SJCRH30 (cell line): Measurements from ENCODE around the gene LDB2. TPM values are rescaled to one million over a fixed set of nuclear protein-coding genes. Genes with fewer than 3 reads are reported as not detected.

Experiments
- DNase-seq, 2 experiments: peaks; one replicate each; pipeline ENCODE4 v3.0.0-alpha.2; 2015 to 2020
- H3K27ac ChIP-seq: fragments of 250-450 bp; sonication (Bioruptor Pico); 2 replicates; pipeline ENCODE4 v1.5.1; 2020; ENCODE audit warnings: mild to moderate bottlenecking, moderate library complexity
- H3K27me3 ChIP-seq: fragments of 250-450 bp; sonication (Bioruptor Pico); 2 replicates; pipeline ENCODE4 v1.5.1; 2020; ENCODE audit warnings: mild to moderate bottlenecking, moderate library complexity
- H3K36me3 ChIP-seq: fragments of 250-450 bp; sonication (Bioruptor Pico); 2 replicates; pipeline ENCODE4 v1.5.1; 2020; ENCODE audit warnings: mild to moderate bottlenecking, moderate library complexity
- H3K4me1 ChIP-seq: fragments of 250-450 bp; sonication (Bioruptor Pico); 2 replicates; pipeline ENCODE4 v1.5.1; 2020; ENCODE audit warnings: mild to moderate bottlenecking, moderate library complexity
- H3K4me3 ChIP-seq: fragments of 250-450 bp; sonication (Bioruptor Pico); 2 replicates; pipeline ENCODE4 v1.5.1; 2020; ENCODE audit warnings: mild to moderate bottlenecking, moderate library complexity
- H3K9me3 ChIP-seq: fragments of 250-450 bp; sonication (Bioruptor Pico); replicated peaks from 2 replicates; pipeline ENCODE4 v1.5.1; 2020; ENCODE audit warnings: mild to moderate bottlenecking, moderate library complexity
- total RNA-seq: library from RNA; depleted of rRNA; stranded (reverse); fragments of >200 nt; shearing (Covaris generic); gene quantifications from 2 replicates; pipeline ENCODE4 v1.2.3, GENCODE V29; 2014

The LDB2 gene
- total RNA-seq, 1 experiment from 2014 or later = 0.51 TPM

DNA sequence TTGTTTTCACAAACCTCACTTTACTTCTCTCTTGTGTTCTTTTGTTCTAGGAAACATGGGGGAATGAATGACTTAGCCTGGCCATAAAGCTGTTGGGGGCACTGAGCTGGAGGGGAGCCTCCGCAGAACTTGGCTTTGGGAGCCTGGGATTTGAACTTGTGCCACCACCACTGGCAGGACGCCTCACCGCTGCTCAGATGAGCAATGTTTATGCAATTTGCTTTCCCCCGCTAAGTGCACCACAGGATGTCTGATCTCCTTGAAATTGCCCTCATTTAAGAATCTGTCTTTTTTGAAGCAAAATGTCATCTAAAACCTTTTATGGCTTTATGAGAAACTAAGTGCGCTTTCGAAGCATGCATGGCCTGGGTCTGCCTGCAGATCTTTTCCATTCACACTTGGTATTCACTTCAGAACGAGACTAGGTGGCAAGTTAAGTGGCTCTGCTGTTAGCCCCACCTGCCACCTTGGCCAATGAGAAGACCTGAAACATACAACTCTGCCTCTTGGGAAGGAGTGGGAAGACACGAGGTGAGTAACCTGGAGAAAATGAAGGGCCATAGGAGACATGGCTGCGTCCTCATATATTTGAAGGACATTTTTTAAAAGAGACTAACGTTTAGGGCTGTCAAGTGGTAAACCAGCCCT lies 119.3 kb downstream of the LDB2 start:
- Histone ChIP-seq H3K27me3 (peaks cover 4% of the 10 kb centered on the region; the same call in 1 of the 2 replicates), H3K36me3 (no peaks in the 10 kb centered on the region), H3K27ac (no peak overlapping the region), H3K4me1 (no peaks in the 10 kb centered on the region), H3K9me3 (no peaks in the 10 kb centered on the region), H3K4me3 (no peak overlapping the region)
- no peak for DNase-seq

DNA sequence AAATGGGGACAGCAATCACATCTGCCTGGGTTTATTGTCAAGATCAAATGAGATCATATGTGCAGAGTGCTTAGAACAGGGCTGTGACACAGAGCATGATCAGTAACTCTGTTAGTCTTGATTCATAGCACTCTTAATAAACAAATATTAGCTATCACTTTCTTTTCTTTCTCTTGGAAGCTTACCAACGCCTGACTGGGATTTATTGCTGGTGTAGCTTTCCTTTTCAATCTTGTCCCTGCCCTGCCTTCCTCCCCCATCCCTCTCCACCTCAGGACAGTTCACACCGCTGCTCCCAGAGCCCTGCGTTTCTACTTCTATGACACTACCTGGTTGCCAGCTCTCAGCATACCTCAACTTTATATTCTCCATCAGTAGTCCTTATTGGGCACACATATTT lies 120.7 kb downstream of the LDB2 start:
- DNase-seq = no peak
- Histone ChIP-seq H3K36me3 (no peaks in the 10 kb centered on the region), H3K4me1 (no peaks in the 10 kb centered on the region), H3K27ac (no peak overlapping the region), H3K4me3 (no peak overlapping the region), H3K9me3 (no peaks in the 10 kb centered on the region), H3K27me3 (peaks cover 4% of the 10 kb centered on the region; the same call in 1 of the 2 replicates)

GRCh38 chr4:16775411-16776154 lies 122.9 kb downstream of the LDB2 start:
- Histone ChIP-seq H3K27ac (no peak overlapping the region), H3K9me3 (no peaks in the 10 kb centered on the region), H3K4me3 (no peak overlapping the region), H3K36me3 (no peaks in the 10 kb centered on the region), H3K27me3 (peaks cover 4% of the 10 kb centered on the region; the same call in 1 of the 2 replicates), H3K4me1 (no peaks in the 10 kb centered on the region)
- no peak for DNase-seq

- H3K9me3 ChIP-seq = no peaks in the 10 kb centered on the region
- no peak overlapping the region for H3K27ac ChIP-seq
- no peaks in the 10 kb centered on the region for H3K4me1 ChIP-seq
- DNase-seq = no peak
- no peaks in the 10 kb centered on the region; the same call in 1 of the 2 replicates for H3K27me3 ChIP-seq
- no peak overlapping the region for H3K4me3 ChIP-seq
- no peaks in the 10 kb centered on the region for H3K36me3 ChIP-seq
Measured at GRCh38 chr4:16772366-16772850, 126.0 kb downstream of the LDB2 start.

DNA sequence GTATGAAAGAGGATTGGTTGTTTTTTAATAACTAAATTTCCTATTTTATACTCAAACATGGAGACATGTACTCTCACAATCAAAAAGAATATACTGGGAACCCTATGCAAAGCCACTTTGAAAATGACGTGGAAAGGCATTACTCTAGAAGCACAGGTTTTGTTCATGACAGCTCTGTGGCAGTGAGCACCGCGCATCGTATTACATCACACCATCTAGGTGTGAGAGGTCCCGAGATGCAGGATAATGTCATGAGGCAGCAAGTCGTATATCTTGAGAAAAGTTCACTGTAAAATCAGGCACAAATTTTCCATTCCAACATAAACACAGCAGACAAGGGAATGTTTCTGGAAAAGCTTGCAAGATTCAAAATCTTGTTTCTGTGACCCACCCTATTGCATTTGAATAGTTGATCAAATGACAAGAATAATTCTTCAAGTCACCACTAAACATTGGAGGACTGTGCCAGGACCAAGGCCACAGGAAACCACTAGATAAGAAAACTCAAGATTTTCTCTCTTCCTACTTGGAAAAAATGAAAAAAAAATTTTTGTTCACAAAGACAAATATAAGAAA lies 127.6 kb downstream of the LDB2 start:
- Histone ChIP-seq H3K36me3 (no peaks in the 10 kb centered on the region), H3K4me3 (no peak overlapping the region), H3K4me1 (no peaks in the 10 kb centered on the region), H3K27me3 (no peaks in the 10 kb centered on the region; the same call in 1 of the 2 replicates), H3K9me3 (no peaks in the 10 kb centered on the region), H3K27ac (no peak overlapping the region)
- no peak for DNase-seq

DNA sequence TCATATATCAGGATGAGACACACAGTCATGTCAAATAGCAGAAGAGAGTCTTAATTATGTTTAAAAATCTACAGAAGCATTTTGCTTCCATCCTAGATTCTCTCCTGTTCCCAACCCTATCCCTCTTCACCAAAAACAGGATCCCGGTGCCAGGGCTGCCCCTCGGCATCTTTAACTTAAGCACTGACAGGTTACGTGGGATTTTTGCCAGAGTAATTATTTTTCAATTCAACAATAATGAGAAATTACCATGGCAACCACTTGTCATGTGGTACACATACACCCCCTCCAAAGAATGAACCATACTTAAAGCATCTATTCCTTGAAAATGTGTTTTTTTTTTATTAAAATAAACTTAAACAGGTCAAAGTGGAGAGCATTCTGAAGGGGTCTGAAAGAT lies 130.6 kb downstream of the LDB2 start:
- Histone ChIP-seq H3K9me3 (no peaks in the 10 kb centered on the region), H3K4me3 (no peak overlapping the region), H3K27me3 (no peaks in the 10 kb centered on the region), H3K4me1 (no peaks in the 10 kb centered on the region), H3K36me3 (no peaks in the 10 kb centered on the region), H3K27ac (no peak overlapping the region)
- DNase-seq = no peak

DNA sequence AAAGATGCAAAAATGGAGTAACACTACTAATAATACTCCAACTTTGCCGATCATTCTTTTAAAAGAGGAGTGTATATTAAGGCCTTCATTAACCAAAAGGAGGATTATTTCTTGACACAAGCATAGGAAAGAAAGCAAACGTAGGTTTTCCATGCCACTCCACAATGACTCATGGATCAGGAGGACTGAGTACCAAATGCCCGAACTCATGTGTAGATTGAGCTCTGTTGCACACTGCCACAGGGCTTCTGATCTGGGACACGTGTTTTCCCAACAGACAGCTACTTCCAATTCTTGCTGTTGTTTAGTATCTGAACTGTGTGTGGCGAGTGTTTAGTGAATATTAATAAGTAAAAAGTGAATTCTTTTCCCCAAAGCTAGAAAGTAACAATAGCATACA lies 131.2 kb downstream of the LDB2 start:
- H3K9me3 ChIP-seq = no peaks in the 10 kb centered on the region

GRCh38 chr4:16765546-16765945 lies 132.9 kb downstream of the LDB2 start:
- Histone ChIP-seq H3K27ac (no peak overlapping the region), H3K9me3 (no peaks in the 10 kb centered on the region), H3K4me3 (no peak overlapping the region), H3K36me3 (no peaks in the 10 kb centered on the region), H3K4me1 (no peaks in the 10 kb centered on the region), H3K27me3 (no peaks in the 10 kb centered on the region)
- DNase-seq = no peak

More for the DNA sequence above, 131.2 kb downstream of the LDB2 start:
- Histone ChIP-seq H3K36me3 (no peaks in the 10 kb centered on the region), H3K27ac (no peak overlapping the region), H3K4me3 (no peak overlapping the region), H3K4me1 (no peaks in the 10 kb centered on the region), H3K27me3 (no peaks in the 10 kb centered on the region)
- DNase-seq = no peak

DNA sequence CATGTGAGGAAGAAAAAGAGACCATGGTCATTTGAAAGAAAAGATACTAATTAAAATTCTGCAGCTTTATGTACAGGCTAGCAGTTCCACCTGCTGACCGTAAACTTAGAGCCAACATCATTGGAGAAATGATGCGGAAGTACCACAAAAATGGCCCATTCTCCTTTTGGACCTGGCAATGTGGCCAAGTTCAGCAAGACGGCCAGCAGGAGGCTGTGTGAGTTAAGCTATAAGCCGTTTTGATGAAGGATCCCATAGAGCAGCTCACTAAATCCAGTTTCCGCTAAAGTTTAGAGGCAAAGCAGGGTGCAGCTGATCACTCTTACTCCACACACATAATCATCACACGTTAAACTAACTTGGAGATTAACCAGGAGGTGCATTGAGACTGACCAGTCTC lies 133.8 kb downstream of the LDB2 start:
- DNase-seq = no peak
- H3K27ac ChIP-seq = no peak overlapping the region
- H3K36me3 ChIP-seq = no peaks in the 10 kb centered on the region
- no peaks in the 10 kb centered on the region for H3K9me3 ChIP-seq
- H3K4me1 ChIP-seq = no peaks in the 10 kb centered on the region
- no peak overlapping the region for H3K4me3 ChIP-seq
- H3K27me3 ChIP-seq = no peaks in the 10 kb centered on the region

DNA sequence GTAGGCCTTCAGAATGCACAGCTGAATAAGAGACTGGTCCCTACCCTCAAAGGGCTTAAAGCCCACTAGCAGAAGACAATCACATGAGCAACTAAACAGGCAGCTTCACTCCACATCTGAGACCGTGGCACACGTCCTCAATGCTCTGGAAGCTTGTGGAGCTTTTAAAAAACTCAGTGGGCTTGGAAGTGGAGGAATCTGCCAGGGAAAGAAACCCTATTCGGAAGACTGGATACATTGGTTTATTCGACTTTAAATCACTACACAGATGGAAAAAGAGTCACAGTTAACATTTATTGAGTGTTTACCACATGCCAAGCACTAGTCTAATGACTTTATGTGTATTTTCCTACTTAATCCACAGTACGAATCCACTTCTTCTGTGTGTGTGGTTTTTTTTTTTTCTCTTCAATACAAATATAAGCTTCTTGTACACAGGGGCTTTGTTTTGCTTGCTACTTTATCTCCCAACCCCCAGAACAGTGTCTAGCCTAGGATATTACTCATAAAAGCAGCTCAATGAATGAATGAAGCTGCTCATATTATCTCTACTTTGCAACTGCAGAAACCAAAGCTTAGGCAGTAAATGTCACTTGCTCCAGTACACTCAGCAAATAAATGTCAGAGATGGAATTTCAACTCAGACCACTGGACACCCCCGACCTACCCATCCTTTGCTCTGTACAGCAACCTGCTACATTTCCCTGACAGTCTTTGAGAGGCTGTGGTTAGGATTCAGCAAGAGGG lies 137.7 kb downstream of the LDB2 start:
- Histone ChIP-seq H3K4me1 (no peaks in the 10 kb centered on the region), H3K27ac (no peak overlapping the region), H3K27me3 (0 out of 2 replicates have a peak, but pooled peaks cover 4% of the 10 kb centered on the region), H3K9me3 (no peaks in the 10 kb centered on the region), H3K36me3 (no peaks in the 10 kb centered on the region), H3K4me3 (no peak overlapping the region)
- no peak for DNase-seq

- Histone ChIP-seq H3K27ac (no peak overlapping the region), H3K4me1 (no peaks in the 10 kb centered on the region), H3K9me3 (no peaks in the 10 kb centered on the region), H3K4me3 (no peak overlapping the region), H3K27me3 (0 out of 2 replicates have a peak, but pooled peaks cover 4% of the 10 kb centered on the region), H3K36me3 (no peaks in the 10 kb centered on the region)
- no peak for DNase-seq
Measured at GRCh38 chr4:16759931-16760582, 138.4 kb downstream of the LDB2 start.

GRCh38 chr4:16758816-16759215 lies 139.6 kb downstream of the LDB2 start:
- no peak overlapping the region for H3K4me3 ChIP-seq
- H3K27me3 ChIP-seq = 0 out of 2 replicates have a peak, but pooled peaks cover 4% of the 10 kb centered on the region
- no peaks in the 10 kb centered on the region for H3K4me1 ChIP-seq
- no peak overlapping the region for H3K27ac ChIP-seq
- no peak for DNase-seq
- no peaks in the 10 kb centered on the region for H3K36me3 ChIP-seq
- no peaks in the 10 kb centered on the region for H3K9me3 ChIP-seq

DNA sequence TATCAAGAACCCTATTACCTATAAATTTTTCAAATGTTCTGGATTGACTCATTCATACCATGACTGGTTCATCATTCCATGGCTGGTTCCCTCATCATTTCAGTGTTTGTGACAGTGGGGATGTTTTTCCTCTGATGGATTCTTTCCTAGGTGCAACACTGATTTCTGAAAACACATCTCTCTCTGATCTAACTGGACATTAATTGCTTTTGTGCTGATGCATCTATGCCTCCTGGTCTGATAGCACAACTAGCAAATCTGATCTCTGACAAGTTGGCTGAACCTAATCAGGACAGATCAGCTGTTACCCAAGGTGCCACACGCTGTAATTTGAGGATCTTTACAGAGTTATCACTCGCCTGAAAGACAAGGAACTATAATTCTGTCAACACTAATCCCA lies 140.2 kb downstream of the LDB2 start:
- Histone ChIP-seq H3K4me3 (no peak overlapping the region), H3K27me3 (0 out of 2 replicates have a peak, but pooled peaks cover 4% of the 10 kb centered on the region), H3K9me3 (no peaks in the 10 kb centered on the region), H3K4me1 (no peaks in the 10 kb centered on the region), H3K36me3 (no peaks in the 10 kb centered on the region), H3K27ac (no peak overlapping the region)
- DNase-seq = no peak

- Histone ChIP-seq H3K27ac (no peak overlapping the region), H3K27me3 (0 out of 2 replicates have a peak, but pooled peaks cover 4% of the 10 kb centered on the region), H3K4me3 (no peak overlapping the region), H3K4me1 (no peaks in the 10 kb centered on the region), H3K9me3 (no peaks in the 10 kb centered on the region), H3K36me3 (no peaks in the 10 kb centered on the region)
- DNase-seq = no peak
Measured at GRCh38 chr4:16757080-16757521, 141.3 kb downstream of the LDB2 start.
